SK-N-MC (cell line): ENCODE data around the gene ARHGAP26.

Source experiments
- EZH2 ChIP-seq: fragments of 200-600 bp; sonication (generic); IDR thresholded peaks from one replicate; pipeline ENCODE4 v1.6.1; 2017; ENCODE audit warnings: antibody characterized with exemption
- FOXP2 ChIP-seq: optimal IDR thresholded peaks from 2 replicates; pipeline ENCODE3; 2011; ENCODE audit warnings: mild to moderate bottlenecking, moderate library complexity; ENCODE audit not compliant: insufficient read depth; ENCODE audit errors: extremely low read length, control extremely low read depth
- POLR2AphosphoS5 ChIP-seq: IDR thresholded peaks from 2 replicates; pipeline ENCODE4 v1.6.1; 2012; ENCODE audit warnings: mild to moderate bottlenecking, low read depth, low read length, borderline replicate concordance

- no peak for TF ChIP-seq EZH2
- no peak for TF ChIP-seq POLR2AphosphoS5
- no peak for TF ChIP-seq FOXP2
Observed at GRCh38 chr5:143086546-143086907, 316.4 kb downstream of the ARHGAP26 start.
